DOHH2 (cell line): ENCODE data around the gene TES.

ENCODE experiments used
- EZH2phosphoT487 ChIP-seq: fragments of 200-600 bp; sonication (generic); IDR thresholded peaks from 2 replicates; pipeline ENCODE4 v1.6.1; 2017; ENCODE audit warnings: borderline replicate concordance, mild to moderate bottlenecking, antibody characterized with exemption, low read length, moderate library complexity, mixed read lengths
- TF ChIP-seq, protein P1 (sequence below): fragments of 200-600 bp; sonication (generic); IDR thresholded peaks from one replicate; pipeline ENCODE4 v1.5.1; 2014; ENCODE audit warnings: antibody characterized with exemption, mild to moderate bottlenecking, low read depth, low read length; ENCODE audit not compliant: poor library complexity, severe bottlenecking

DNA sequence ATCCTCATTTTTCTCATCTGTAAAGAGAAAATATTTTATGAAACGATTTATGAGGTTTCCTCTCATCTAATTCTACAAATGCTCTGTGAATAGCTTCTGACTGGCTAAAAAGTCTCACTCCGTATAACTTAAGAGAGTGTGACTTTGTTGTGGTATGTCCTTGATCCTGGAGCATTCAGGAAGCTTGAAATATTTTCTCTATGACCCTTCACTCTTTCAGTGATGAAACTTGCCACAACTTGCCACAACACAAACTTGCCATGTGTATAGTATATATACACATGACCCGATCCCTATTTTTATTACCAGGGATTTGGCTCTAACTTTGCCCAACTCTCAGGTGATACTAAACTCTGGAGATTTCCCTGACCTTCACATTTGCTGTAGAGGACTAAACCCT is 74.1 kb downstream of the TES start:
- TF ChIP-seq, protein P1, sequence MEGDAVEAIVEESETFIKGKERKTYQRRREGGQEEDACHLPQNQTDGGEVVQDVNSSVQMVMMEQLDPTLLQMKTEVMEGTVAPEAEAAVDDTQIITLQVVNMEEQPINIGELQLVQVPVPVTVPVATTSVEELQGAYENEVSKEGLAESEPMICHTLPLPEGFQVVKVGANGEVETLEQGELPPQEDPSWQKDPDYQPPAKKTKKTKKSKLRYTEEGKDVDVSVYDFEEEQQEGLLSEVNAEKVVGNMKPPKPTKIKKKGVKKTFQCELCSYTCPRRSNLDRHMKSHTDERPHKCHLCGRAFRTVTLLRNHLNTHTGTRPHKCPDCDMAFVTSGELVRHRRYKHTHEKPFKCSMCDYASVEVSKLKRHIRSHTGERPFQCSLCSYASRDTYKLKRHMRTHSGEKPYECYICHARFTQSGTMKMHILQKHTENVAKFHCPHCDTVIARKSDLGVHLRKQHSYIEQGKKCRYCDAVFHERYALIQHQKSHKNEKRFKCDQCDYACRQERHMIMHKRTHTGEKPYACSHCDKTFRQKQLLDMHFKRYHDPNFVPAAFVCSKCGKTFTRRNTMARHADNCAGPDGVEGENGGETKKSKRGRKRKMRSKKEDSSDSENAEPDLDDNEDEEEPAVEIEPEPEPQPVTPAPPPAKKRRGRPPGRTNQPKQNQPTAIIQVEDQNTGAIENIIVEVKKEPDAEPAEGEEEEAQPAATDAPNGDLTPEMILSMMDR: no peak
- TF ChIP-seq EZH2phosphoT487: no peak
